WTC11 (cell line): ENCODE results near the gene IP6K3. TPM values are rescaled to one million over a fixed set of nuclear protein-coding genes. Genes with fewer than 3 reads are reported as not detected.

ENCODE experiments used
- ATAC-seq: fragments of 200-7000 bp; cut with Tn5 transposase; 2 replicates; pipeline ENCODE4 v1.10.0; 2021; ENCODE audit warnings: mild to moderate bottlenecking, moderate library complexity
- CTCF ChIA-PET: fragments of 300-600 bp; sonication (Branson Sonifier 250); formaldehyde crosslinking; loops from one replicate; lab custom pipeline; 2021; ENCODE audit warnings: antibody characterized with exemption; lab: Charles Lee
- POLR2A ChIA-PET: fragments of 350-600 bp; sonication (Branson Sonifier 250); formaldehyde crosslinking; loops from one replicate; lab custom pipeline; 2021; ENCODE audit warnings: antibody characterized with exemption; lab: Charles Lee
- DNase-seq: peaks from one replicate; pipeline ENCODE4 v3.0.0; 2021; ENCODE audit warnings: low spot score
- H3K27ac Mint-ChIP-seq: 2 replicates; pipeline ENCODE4 v1.8.0; 2021; ENCODE audit warnings: mixed read lengths
- H3K27me3 Mint-ChIP-seq: 2 replicates; pipeline ENCODE4 v1.8.0; 2021; ENCODE audit warnings: low read depth, mild to moderate bottlenecking, moderate library complexity, mixed read lengths
- H3K36me3 Mint-ChIP-seq: 2 replicates; pipeline ENCODE4 v1.8.0; 2021; ENCODE audit warnings: mixed read lengths
- H3K4me1 Mint-ChIP-seq: 2 replicates; pipeline ENCODE4 v1.8.0; 2022; ENCODE audit warnings: mixed read lengths
- H3K4me3 Mint-ChIP-seq: 2 replicates; pipeline ENCODE4 v1.8.0; 2021; ENCODE audit warnings: mild to moderate bottlenecking, moderate library complexity, mixed read lengths
- H3K9me3 Mint-ChIP-seq: 2 replicates; pipeline ENCODE4 v1.8.0; 2021; ENCODE audit warnings: mixed read lengths
- ATF2 ChIP-seq: sonication (generic); formaldehyde crosslinking; IDR thresholded peaks from 2 replicates; pipeline ENCODE4 v1.8.1; 2022; ENCODE audit warnings: low read depth, missing genetic modification reagents, borderline replicate concordance
- E2F1 ChIP-seq: sonication (generic); formaldehyde crosslinking; IDR thresholded peaks from 2 replicates; pipeline ENCODE4 v1.8.0; 2022; ENCODE audit warnings: mild to moderate bottlenecking, missing genetic modification reagents
- GRHL2 ChIP-seq: fragments of 250-450 bp; sonication (Bioruptor Pico); IDR thresholded peaks from 2 replicates; pipeline ENCODE4 v1.8.0; 2022; ENCODE audit warnings: mild to moderate bottlenecking, moderate library complexity; ENCODE audit not compliant: insufficient replicate concordance, severe bottlenecking
- HMGA2 ChIP-seq: fragments of 250-450 bp; sonication (Bioruptor Pico); IDR thresholded peaks from 2 replicates; pipeline ENCODE4 v1.4.0; 2021; ENCODE audit warnings: mild to moderate bottlenecking, moderate library complexity
- IRF2 ChIP-seq: sonication (generic); formaldehyde crosslinking; IDR thresholded peaks from 2 replicates; pipeline ENCODE4 v1.8.0; 2022; ENCODE audit warnings: low read depth, missing genetic modification reagents, borderline replicate concordance
- JUN ChIP-seq: sonication (generic); formaldehyde crosslinking; IDR thresholded peaks from 2 replicates; pipeline ENCODE4 v1.8.0; 2023; ENCODE audit warnings: mild to moderate bottlenecking, missing genetic modification reagents
- MXD4 ChIP-seq: fragments of 250-450 bp; sonication (Bioruptor Pico); IDR thresholded peaks from 2 replicates; pipeline ENCODE4 v1.8.0; 2021; ENCODE audit warnings: mild to moderate bottlenecking, moderate library complexity, borderline replicate concordance
- NFYB ChIP-seq: sonication (generic); formaldehyde crosslinking; conservative IDR thresholded peaks from 2 replicates; pipeline ENCODE4 v1.8.0; 2022; ENCODE audit warnings: low read depth, missing genetic modification reagents
- NR2C2 ChIP-seq: sonication (generic); formaldehyde crosslinking; IDR thresholded peaks from 2 replicates; pipeline ENCODE4 v1.8.0; 2022; ENCODE audit warnings: mild to moderate bottlenecking, missing genetic modification reagents
- RELA ChIP-seq: sonication (generic); formaldehyde crosslinking; IDR thresholded peaks from 2 replicates; pipeline ENCODE4 v1.8.1; 2022; ENCODE audit warnings: missing genetic modification reagents, mild to moderate bottlenecking, borderline replicate concordance
- SMAD4 ChIP-seq: sonication (generic); formaldehyde crosslinking; IDR thresholded peaks from 2 replicates; pipeline ENCODE4 v1.8.0; 2022; ENCODE audit warnings: mild to moderate bottlenecking, missing genetic modification reagents
- SP1 ChIP-seq: sonication (generic); formaldehyde crosslinking; conservative IDR thresholded peaks from 2 replicates; pipeline ENCODE4 v1.8.1; 2022; ENCODE audit warnings: missing genetic modification reagents
- USF2 ChIP-seq: sonication (generic); formaldehyde crosslinking; IDR thresholded peaks from 2 replicates; pipeline ENCODE4 v1.8.1; 2023; ENCODE audit warnings: mild to moderate bottlenecking, missing genetic modification reagents, moderate library complexity
- ZNF121 ChIP-seq: sonication (generic); formaldehyde crosslinking; IDR thresholded peaks from 2 replicates; pipeline ENCODE4 v1.8.0; 2023; ENCODE audit warnings: missing genetic modification reagents
- ZNF138 ChIP-seq: sonication (generic); formaldehyde crosslinking; conservative IDR thresholded peaks from 2 replicates; pipeline ENCODE4 v1.8.1; 2022; ENCODE audit warnings: mild to moderate bottlenecking, moderate library complexity, missing genetic modification reagents
- ZNF281 ChIP-seq: sonication (generic); formaldehyde crosslinking; IDR thresholded peaks from 2 replicates; pipeline ENCODE4 v1.8.0; 2023; ENCODE audit warnings: mild to moderate bottlenecking, missing genetic modification reagents
- ZNF423 ChIP-seq: fragments of 250-450 bp; sonication (Bioruptor Pico); IDR thresholded peaks from 2 replicates; pipeline ENCODE4 v2.1.2; 2022; ENCODE audit warnings: mild to moderate bottlenecking, moderate library complexity
- ZSCAN18 ChIP-seq: fragments of 250-450 bp; sonication (Bioruptor Pico); IDR thresholded peaks from 2 replicates; pipeline ENCODE4 v2.1.2; 2022; ENCODE audit warnings: mild to moderate bottlenecking, moderate library complexity
- total RNA-seq: library from RNA; stranded (reverse); gene quantifications from 3 replicates; pipeline ENCODE4 v1.2.3, GENCODE V29; 2021

IP6K3 gene
- total RNA-seq, 1 experiment from 2014 or later = 1.1 TPM

- Mint-ChIP-seq H3K4me1 (peaks cover 20% of the 10 kb centered on the region), H3K9me3 (no peaks in the 10 kb centered on the region), H3K27me3 (no peaks in the 10 kb centered on the region; the same call in 1 of the 2 replicates), H3K36me3 (no peaks in the 10 kb centered on the region), H3K27ac (no peak overlapping the region), H3K4me3 (no peak overlapping the region)
- TF ChIP-seq IRF2 (no peak), ZNF281 (CRISPR knock-in tag) (no peak), NR2C2 (no peak), ATF2 (CRISPR knock-in tag) (no peak), NFYB (CRISPR knock-in tag) (no peak), GRHL2 (CRISPR knock-in tag) (no peak), USF2 (CRISPR knock-in tag) (no peak), ZNF138 (CRISPR knock-in tag) (no peak)
- DNase-seq (no peak), ATAC-seq (no peak)
- CTCF ChIA-PET = interaction anchor here (1.7 kb wide), 1 partner anchor 16 kb away, joined by 4 read pairs; the partner anchor contains the start of gene UQCC2
- POLR2A ChIA-PET = no interaction called here
Observed at GRCh38 chr6:33727126-33727525, 19.6 kb downstream of the IP6K3 start.

- H3K27me3 Mint-ChIP-seq = no peaks in the 10 kb centered on the region; the same call in 1 of the 2 replicates
- H3K9me3 Mint-ChIP-seq = no peaks in the 10 kb centered on the region
- no peak for DNase-seq
- POLR2A ChIA-PET = no interaction called here
- CTCF ChIA-PET = interaction anchor here (1.2 to 1.7 kb wide), 3 partner anchors 13 to 137 kb away, joined by 3 to 4 read pairs (median 3); partner anchors contain the start of gene UQCC2
- H3K4me1 Mint-ChIP-seq = peaks cover 20% of the 10 kb centered on the region
- H3K36me3 Mint-ChIP-seq = no peaks in the 10 kb centered on the region
- no peak for TF ChIP-seq E2F1 (CRISPR knock-in tag)
- no peak for TF ChIP-seq HMGA2 (CRISPR knock-in tag)
- H3K4me3 Mint-ChIP-seq = no peak overlapping the region
- no peak for ATAC-seq
- no peak overlapping the region for H3K27ac Mint-ChIP-seq
Observed at GRCh38 chr6:33726696-33727095, 20.0 kb downstream of the IP6K3 start.

- no peaks in the 10 kb centered on the region; the same call in 1 of the 2 replicates for H3K27me3 Mint-ChIP-seq
- no peaks in the 10 kb centered on the region for H3K9me3 Mint-ChIP-seq
- POLR2A ChIA-PET = no interaction called here
- DNase-seq = no peak
- H3K27ac Mint-ChIP-seq = no peak overlapping the region
- peaks cover 20% of the 10 kb centered on the region for H3K4me1 Mint-ChIP-seq
- TF ChIP-seq RELA (no peak), SMAD4 (CRISPR knock-in tag) (no peak), ZSCAN18 (CRISPR knock-in tag) (no peak), MXD4 (no peak), ZNF121 (CRISPR knock-in tag) (no peak), USF2 (CRISPR knock-in tag) (no peak), SP1 (no peak), JUN (CRISPR knock-in tag) (no peak), ZNF423 (CRISPR knock-in tag) (no peak)
- TF ChIP-seq, all 79 proteins: peak for 0
- ATAC-seq = no peak
- no peaks in the 10 kb centered on the region for H3K36me3 Mint-ChIP-seq
- CTCF ChIA-PET = interaction anchor here (0.5 to 1.7 kb wide), 5 partner anchors 13 to 136 kb away, joined by 3 to 4 read pairs (median 3); partner anchors contain the start of gene UQCC2
- no peak overlapping the region for H3K4me3 Mint-ChIP-seq
Observed at GRCh38 chr6:33725891-33726673, 20.6 kb downstream of the IP6K3 start.
